CD4-positive, alpha-beta T cell treated with Interferon gamma for 1 hour (primary cell): ENCODE data around the gene ADM5.
"Not testable (repeated sequence)": the region's sequence is repeated elsewhere in the genome, so short reads cannot be mapped to it uniquely, and the experiment has no call there.

ENCODE experiments used
- DNase-seq: peaks from one replicate; pipeline ENCODE4 v3.0.0-alpha.2; 2020

ADM5 gene

GRCh38 chr19:49704888-49705642 is 15.7 kb downstream of the ADM5 start:
- DNase-seq = no peak

GRCh38 chr19:49705919-49706318 is 16.5 kb downstream of the ADM5 start:
- no peak for DNase-seq

- no peak for DNase-seq
These were observed 21.1 kb downstream of the ADM5 start for GRCh38 chr19:49710372-49710951.

GRCh38 chr19:49712397-49712859 is 23.0 kb downstream of the ADM5 start:
- DNase-seq = no peak

GRCh38 chr19:49713236-49713845 is 23.9 kb downstream of the ADM5 start:
- DNase-seq = no peak

- DNase-seq = no peak
These were observed 26.8 kb downstream of the ADM5 start for GRCh38 chr19:49716154-49716553.

- DNase-seq = no peak
These were observed 29.1 kb downstream of the ADM5 start for GRCh38 chr19:49718511-49718910.

GRCh38 chr19:49718991-49719390 is 29.6 kb downstream of the ADM5 start:
- no peak for DNase-seq

GRCh38 chr19:49719420-49719819 is 30.0 kb downstream of the ADM5 start:
- not testable (repeated sequence) for DNase-seq

GRCh38 chr19:49727217-49728030 is 38.0 kb downstream of the ADM5 start:
- DNase-seq = no peak

- no peak for DNase-seq
These were observed 40.8 kb downstream of the ADM5 start for GRCh38 chr19:49730166-49730565.

GRCh38 chr19:49738268-49738667 is 48.9 kb downstream of the ADM5 start:
- DNase-seq = no peak

GRCh38 chr19:49739098-49739497 is 49.7 kb downstream of the ADM5 start:
- DNase-seq = no peak

GRCh38 chr19:49739933-49740332 is 50.5 kb downstream of the ADM5 start:
- no peak for DNase-seq
